GM19452 (cell line): Measurements from ENCODE around the gene FNDC3A.
"Not testable (repeated sequence)": the region's sequence is repeated elsewhere in the genome, so short reads cannot be mapped to it uniquely, and the experiment has no call there.

ENCODE experiments used
- ATAC-seq: cut with Tn5 transposase; IDR thresholded peaks from one replicate; pipeline ENCODE4 v1.9.1; 2021; ENCODE audit not compliant: unreplicated experiment

FNDC3A gene

GRCh38 chr13:48976576-48977285 lies 1.0 kb downstream of the FNDC3A start:
- ATAC-seq: no peak

GRCh38 chr13:48977286-48977625 lies 1.5 kb downstream of the FNDC3A start:
- no peak for ATAC-seq

GRCh38 chr13:48977973-48978372 lies 2.3 kb downstream of the FNDC3A start:
- ATAC-seq: no peak

GRCh38 chr13:48978942-48979601 lies 3.4 kb downstream of the FNDC3A start:
- ATAC-seq: no peak

- peak; percentile 42 for ATAC-seq
Observed at GRCh38 chr13:48979892-48980291, 4.2 kb downstream of the FNDC3A start.

- no peak for ATAC-seq
Observed at GRCh38 chr13:48983331-48983730, 7.6 kb downstream of the FNDC3A start.

- no peak for ATAC-seq
Observed at GRCh38 chr13:48985756-48986155, 10.0 kb downstream of the FNDC3A start.

GRCh38 chr13:48990900-48991299 lies 15.2 kb downstream of the FNDC3A start:
- no peak for ATAC-seq

- no peak for ATAC-seq
Observed at GRCh38 chr13:48993150-48993549, 17.4 kb downstream of the FNDC3A start.

- ATAC-seq: peak; percentile 74
Observed at GRCh38 chr13:48994706-48995105, 19.0 kb downstream of the FNDC3A start.

GRCh38 chr13:48998641-48999292 lies 23.1 kb downstream of the FNDC3A start:
- ATAC-seq: no peak

GRCh38 chr13:49000247-49000646 lies 24.5 kb downstream of the FNDC3A start:
- no peak for ATAC-seq

GRCh38 chr13:49018986-49019635 lies 43.4 kb downstream of the FNDC3A start:
- ATAC-seq: not testable (repeated sequence)

- ATAC-seq: no peak
Observed at GRCh38 chr13:49020328-49020727, 44.6 kb downstream of the FNDC3A start.

- no peak for ATAC-seq
Observed at GRCh38 chr13:49020940-49021553, 45.3 kb downstream of the FNDC3A start.

- ATAC-seq: no peak
Observed at GRCh38 chr13:49021953-49022352, 46.2 kb downstream of the FNDC3A start.

GRCh38 chr13:49022472-49023144 lies 46.9 kb downstream of the FNDC3A start:
- no peak for ATAC-seq

- ATAC-seq: no peak
Observed at GRCh38 chr13:49023431-49023830, 47.7 kb downstream of the FNDC3A start.

- ATAC-seq: no peak
Observed at GRCh38 chr13:49026851-49027250, 51.1 kb downstream of the FNDC3A start.

- ATAC-seq: no peak
Observed at GRCh38 chr13:49029570-49029969, 53.9 kb downstream of the FNDC3A start.

- no peak for ATAC-seq
Observed at GRCh38 chr13:49030213-49030612, 54.5 kb downstream of the FNDC3A start.
